GM19035 (cell line): ENCODE results near the gene MAST2.
"Not testable (repeated sequence)": the region's sequence is repeated elsewhere in the genome, so short reads cannot be mapped to it uniquely, and the experiment has no call there.

Source experiments
- ATAC-seq: cut with Tn5 transposase; IDR thresholded peaks from one replicate; pipeline ENCODE4 v1.9.1; 2021; ENCODE audit not compliant: unreplicated experiment

The MAST2 gene

DNA sequence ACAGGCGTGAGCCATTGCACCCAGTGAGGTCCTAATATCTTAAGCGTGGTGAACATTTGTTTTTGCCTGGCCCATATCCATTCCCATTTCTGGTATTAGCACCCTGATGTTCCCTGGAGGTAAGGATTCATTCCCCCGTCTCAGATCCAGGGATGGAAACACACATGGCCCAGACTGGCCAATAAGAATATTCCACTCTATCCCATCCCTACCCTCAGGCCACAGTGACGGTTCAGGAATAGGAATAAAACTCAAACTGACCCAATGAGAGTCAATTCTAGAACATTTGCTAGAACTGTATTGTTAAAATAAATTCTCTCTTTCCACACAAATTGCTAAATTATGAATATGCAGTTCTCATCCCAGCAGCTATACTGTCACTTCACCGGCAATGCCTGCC lies 252.9 kb downstream of the MAST2 start:
- ATAC-seq: no peak

DNA sequence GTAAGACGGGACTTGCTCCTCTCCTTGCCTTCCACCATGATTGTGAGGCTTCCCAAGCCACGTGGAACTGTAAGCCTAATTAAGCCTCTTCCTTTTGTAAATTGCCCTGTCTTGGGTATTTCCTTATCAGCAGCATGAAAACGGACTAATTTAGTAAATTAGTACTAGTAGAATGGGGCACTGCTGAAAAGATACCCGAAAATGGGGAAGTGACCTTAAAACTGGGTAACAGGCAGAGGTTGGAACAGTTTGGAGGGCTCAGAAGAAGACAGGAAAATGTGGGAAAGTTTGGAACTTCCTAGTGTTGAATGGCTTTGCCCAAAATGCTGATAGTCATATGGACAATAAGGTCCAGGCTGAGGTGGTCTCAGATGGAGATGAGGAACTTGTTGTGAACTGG lies 253.8 kb downstream of the MAST2 start:
- ATAC-seq: not testable (repeated sequence)

DNA sequence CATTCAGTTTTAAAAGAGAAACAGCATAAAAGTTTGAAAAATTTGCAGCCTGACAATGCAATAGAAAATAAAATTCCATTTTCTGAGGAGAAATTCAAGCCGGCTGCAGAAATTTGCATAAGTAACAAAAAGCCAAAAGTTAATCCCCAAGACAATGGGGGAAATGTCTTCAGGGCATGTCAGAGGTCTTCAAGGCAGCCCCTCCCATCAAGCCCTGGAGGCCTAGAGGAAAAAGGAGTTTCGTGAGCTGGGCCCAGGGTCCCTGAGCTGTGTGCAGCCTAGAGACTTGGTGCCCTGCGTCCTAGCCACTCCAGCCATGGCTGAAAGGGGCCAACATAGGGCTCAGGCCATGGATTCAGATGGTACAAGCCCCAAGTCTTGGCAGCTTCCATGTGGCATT lies 254.4 kb downstream of the MAST2 start:
- ATAC-seq: no peak

DNA sequence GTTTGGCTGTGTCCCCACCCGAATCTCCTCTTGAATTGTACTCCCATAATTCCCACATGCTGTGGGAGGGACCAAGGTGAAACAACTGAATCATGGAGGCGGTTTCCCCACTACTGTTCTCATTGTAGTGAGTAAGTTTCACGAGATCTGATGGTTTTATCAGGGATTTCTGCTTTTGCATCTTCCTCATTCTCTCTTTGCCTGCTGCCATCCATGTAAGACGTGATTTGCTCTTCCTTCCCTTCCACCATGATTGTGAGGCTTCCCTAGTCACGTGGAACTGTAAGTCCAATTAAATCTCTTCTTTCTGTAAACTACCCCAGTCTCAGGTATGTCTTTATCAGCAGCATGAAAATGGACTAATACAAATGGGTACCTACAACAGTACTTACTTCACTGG lies 255.5 kb downstream of the MAST2 start:
- no peak for ATAC-seq

DNA sequence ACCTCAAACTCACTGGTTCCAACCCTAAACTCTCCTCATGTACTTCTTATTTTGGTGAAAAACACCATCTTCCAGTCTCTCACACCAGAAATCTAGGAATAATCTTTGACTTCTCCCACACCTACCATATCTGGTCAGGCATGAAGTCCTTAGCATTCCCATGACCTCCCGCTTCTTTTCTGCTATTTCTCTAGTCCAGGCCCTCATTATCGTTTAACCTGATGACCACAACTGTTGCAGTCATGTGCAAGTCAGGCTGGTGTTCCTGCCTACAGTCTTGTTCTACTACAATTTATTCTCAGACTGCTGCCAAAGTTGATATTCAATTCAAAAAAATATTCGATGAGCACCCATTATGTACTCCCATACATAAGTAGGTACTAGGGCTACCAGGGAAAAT lies 257.7 kb downstream of the MAST2 start:
- ATAC-seq: no peak

DNA sequence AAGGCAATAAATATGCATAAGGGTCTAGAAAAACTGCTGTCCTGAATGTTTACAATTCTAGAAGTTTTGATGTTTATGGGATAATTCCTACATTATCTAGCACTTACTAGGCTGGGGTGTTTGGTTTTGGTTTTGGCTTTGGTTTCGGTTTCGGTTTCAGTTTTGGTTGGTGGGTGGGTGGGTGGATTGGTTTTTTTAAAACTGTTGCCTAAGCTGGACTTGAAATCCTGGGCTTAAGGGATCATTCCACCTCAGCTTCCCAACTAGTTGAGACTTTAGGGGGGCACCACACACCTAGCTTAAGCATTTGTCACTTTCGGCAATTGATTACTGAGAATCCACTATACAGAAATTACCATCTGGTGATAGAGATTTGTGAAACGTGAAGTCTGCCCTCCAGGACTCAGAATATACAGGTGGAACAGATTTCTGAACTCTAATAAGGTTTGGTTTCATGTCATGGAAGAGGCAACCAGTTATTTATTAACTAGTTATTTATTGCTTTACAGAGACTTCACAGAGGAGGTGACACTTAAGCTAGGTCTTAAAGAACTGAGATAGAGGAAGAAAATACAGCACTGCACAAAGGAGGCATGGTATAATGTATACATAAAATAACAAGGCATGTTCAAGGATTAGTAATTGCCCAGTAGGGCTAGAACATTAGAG lies 259.4 kb downstream of the MAST2 start:
- no peak for ATAC-seq

DNA sequence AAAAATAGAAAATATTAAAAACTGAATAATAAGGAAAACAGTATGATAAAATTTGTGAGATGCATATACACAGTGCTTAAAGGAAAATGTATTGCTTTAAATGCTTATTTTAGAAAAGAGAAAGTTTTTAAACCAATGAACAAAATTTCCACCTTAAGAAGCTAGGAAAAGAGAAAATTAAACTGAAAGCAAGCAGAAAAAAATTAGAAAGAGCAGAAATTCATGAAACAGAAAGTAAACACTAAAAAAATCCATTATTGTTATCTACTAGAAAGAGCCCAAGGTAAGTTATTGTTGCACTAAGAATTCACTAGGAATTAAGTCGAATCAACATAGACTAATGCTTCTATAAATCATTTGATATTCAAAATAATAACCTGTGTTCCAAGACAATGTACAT lies 261.3 kb downstream of the MAST2 start:
- ATAC-seq: no peak

DNA sequence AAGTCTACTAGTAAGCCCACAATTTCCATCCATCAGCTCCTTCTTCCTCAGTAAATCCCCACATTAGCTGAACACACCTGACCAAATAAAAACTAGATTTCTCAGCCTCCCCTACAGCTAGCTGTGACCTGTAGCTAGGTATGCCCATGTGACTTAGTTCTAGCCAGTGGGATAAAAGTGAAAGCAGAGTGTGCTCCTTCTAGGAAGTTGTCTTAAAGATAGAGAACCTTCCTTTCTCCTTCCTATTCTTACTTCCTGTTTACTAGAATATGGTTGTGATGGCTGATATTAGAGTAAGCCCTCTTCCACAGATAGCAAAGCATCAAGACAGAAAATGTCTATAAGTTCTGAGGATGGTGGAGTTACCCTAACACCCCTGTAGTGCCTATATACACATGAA lies 262.0 kb downstream of the MAST2 start:
- ATAC-seq: no peak

DNA sequence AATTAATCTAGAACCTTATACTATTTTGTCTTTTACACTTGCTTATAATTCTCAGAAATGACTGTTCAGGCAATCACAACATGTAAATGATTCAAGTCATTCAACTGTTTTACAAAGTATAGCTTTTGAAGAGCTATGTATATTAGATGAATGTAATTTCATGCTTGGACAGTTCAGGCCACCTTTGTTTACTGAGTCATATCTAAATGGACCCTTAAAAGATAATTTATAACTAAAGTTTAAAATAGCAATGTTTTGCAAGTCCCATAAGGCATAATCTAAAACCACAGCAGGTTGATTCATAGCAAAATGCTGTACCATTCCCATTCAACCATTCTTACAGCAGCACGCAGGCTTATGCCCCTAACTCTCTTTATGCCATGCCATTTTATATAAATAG lies 264.2 kb downstream of the MAST2 start:
- no peak for ATAC-seq

DNA sequence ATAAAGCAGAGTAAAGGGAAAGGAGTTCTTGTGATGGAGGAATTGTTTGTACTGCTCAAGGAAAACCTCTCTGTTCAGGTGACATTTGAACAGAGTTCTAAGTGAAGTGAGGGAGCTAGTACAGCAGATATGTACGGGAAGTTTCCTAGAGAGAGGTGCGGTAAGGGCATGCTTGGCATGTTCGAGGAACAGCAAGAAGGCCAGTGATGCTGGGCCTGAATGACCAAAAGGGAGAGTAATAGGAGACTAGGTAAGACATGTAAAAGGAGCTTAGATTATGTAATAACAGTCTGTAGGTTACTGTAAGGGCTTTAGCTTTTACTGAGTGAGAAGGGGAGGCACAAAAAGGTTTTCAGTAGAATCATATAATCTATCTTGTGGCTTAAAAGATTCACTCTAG lies 265.1 kb downstream of the MAST2 start:
- ATAC-seq: no peak

DNA sequence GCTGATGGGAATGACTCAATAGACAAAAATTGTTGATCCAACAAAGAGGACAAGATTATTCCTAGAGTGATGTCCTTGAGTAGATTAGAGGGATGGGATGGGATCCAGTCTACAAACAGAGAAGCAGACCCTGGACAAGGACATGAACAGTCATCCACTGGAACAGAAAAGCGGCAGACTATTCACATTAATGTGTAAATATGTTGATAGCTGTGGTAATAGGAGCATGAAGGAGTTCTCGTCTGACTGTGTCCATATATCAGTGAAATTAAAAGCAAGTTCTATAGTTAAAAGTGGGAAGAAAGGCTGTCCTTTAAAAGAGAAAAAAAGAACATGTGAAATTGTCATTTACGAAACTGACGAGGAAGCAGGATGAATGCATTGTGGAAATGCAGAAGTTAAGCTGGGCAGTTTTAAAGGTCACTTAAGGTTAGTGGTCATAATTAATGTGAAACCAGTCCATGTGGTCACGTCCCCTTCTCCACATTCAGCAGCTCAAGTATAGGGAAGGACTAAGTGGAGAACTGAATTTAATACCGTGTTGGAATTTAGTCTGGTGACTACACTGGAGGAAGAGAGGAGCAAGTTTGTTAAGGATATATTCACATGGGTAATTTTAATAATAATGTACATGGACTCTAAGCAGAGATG lies 266.9 kb downstream of the MAST2 start:
- no peak for ATAC-seq

DNA sequence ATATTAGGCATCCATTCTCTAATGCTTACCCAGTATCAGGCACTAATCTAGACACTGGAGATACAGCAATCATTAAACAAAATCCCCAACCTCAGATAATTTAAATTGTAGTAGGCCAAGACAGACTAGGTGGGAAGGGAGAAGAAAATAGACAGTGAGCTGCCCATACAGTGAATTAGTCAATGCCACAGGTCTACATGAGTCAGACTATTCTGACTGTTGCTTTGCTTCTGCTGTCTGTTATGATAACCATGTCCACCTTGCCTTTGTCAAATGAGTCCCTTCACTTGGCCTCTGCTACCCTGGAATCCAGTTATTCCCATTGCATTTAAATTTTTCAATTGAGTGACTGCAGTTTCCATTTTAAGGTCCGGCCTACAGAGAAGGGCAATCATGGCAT lies 269.6 kb downstream of the MAST2 start:
- no peak for ATAC-seq

DNA sequence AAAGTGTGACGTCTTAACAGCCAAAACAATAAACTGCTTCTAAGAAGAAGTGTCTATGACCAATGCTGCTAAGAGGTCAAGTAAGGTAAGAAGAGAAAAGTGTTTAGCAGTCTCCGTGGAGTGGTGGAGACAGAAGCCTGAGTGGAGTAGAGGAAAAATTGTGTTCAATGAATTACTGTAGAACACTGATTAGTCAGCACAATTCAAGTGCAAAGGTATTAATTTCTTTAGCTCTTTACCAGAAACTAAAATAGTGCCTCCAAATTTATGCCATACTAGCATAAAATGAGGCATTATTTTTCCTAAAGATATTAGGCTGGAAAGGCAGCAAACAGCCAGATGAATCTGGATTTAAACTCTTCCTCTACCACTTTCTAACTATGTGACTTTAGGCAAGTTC lies 272.9 kb downstream of the MAST2 start:
- no peak for ATAC-seq

DNA sequence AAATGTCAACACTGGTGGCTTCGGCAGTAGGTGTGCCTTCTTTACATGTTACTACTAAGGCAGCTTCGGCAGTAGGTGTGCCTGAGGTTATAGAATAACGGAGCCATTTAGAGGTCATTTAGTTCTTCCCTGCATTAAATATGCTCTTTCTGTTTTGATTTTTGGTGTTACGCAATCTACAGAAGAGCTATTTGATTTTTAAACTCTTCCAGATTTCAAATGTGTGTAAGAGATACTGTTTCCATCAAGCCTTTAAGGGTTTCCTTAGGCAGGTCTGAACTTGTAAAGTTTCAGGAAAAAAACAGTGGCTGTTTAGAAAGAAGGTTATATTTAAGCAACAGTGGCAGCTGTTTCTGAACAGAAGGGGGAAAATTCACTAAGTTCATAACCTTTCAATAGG lies 274.2 kb downstream of the MAST2 start:
- no peak for ATAC-seq

DNA sequence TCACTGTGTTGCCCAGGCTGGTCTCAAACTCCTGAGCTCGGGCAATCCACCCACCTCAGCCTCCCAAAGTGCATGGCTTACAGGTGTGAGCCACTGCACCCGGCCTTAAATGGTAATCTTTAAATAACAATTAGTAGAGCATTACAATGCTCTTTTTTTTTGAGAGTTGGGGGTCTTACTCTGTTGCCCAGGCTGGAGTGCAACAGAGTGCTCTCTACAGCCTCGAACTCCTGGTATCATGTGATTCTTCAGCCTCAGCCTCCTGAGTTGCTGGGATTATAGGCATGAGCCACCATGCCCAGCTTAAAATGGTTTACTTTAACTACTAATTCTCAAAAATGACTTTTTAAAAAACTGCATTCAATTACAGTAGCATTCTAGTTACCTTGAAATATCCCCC lies 276.8 kb downstream of the MAST2 start:
- ATAC-seq: no peak

DNA sequence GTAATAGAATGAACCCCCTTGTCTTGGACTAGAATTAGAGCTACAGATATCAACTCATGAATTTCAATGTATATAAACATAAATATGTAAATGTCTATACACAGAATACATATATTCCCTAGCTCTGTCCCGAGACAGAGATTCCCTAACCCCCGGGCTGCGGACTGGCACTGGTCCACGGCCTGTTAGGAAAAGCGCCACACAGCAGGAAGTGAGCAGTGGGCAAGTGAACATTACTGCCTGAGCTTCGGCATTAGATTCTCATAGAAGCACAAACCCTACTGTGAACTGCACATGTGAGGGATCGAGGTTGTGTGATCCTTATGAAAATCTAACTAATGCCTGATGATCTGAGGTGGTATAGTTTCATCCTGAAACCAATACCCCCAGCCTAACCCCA lies 277.8 kb downstream of the MAST2 start:
- ATAC-seq: no peak

DNA sequence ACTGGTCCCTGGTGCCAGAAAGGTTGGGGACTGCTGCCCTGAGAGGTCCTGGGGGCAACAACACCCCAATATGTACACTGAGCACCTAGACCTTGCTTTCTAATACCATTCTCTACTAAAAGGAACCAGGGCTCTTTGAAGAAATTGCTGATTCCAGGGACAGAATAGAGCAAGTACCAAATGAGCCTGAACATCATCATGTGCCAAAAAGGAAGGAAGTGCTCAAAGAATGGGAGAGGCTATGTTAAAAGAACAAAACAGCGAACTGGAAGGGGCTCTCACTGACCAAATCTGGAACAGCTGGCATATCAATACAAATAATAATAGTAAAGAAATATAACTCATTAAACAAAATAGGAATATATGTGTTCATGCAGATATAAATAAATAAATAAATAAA lies 278.2 kb downstream of the MAST2 start:
- ATAC-seq: no peak

DNA sequence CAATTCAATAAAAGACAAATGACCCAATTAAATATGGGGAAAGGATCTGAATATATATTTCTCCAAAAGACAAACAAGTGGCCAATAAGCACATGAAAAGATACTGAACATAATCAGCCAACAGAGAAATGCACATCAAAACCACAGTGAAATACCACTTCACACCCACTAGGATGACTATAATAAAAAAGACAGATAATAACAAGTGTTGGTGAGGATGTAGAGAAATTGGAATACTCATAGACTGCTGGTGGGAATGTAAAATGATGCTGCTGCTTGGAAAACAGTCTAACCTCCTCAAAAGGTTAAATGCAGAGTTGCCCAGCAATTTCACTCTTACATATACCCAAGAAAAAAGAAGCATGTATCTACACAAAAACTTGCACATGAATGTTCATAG lies 280.2 kb downstream of the MAST2 start:
- ATAC-seq: no peak

DNA sequence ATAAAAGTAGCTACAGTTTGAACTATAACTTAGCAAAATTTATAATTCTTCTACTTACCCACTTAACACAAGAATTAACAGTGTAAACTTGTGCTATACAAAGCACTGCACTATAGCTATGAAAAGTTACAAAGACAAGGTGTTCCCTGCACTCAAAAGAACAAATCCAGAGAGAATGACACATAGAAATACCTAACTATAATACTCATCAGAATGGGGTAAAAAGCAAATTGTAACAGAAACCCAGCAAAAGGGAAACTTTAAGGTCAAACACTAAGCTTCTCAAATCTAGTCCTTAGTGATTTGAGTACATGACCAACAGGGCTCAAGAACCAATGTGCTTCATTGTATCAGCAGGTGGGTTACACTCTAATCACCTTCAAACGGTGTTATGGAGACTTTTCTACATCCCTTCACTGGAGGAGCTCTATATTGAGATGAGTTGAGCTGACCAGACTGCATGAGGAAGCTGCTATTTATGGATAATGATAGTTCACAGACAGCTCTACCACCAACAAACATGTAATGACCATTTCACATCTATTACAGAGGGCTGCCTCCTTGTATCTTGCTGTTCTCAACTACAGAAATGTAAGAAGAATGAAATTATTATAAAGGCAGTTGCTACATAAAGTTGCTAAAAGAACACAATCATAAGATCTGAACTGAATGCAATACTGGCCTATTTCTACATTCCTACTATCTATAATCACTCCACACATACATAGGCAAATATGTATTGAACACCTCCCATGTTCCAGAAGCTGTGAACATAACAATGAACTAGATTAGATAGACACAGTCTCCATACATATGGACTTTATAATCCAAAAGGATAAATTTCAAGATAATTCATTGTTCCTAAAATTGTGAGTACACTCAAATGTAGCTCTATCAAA lies 281.4 kb downstream of the MAST2 start:
- ATAC-seq: no peak
